GM08714 (cell line): ENCODE data around the gene NR3C2.

Experiments
- H3K4me3 ChIP-seq: fragments of 200-500 bp; sonication (Bioruptor generic); 2 replicates; pipeline ENCODE4 v1.5.1; 2014; ENCODE audit warnings: mild to moderate bottlenecking, low read length, inconsistent platforms
- ZNF274 ChIP-seq: IDR thresholded peaks from 2 replicates; pipeline ENCODE4 v1.6.1; 2012; ENCODE audit warnings: mild to moderate bottlenecking, low read depth, low read length

Gene NR3C2

DNA sequence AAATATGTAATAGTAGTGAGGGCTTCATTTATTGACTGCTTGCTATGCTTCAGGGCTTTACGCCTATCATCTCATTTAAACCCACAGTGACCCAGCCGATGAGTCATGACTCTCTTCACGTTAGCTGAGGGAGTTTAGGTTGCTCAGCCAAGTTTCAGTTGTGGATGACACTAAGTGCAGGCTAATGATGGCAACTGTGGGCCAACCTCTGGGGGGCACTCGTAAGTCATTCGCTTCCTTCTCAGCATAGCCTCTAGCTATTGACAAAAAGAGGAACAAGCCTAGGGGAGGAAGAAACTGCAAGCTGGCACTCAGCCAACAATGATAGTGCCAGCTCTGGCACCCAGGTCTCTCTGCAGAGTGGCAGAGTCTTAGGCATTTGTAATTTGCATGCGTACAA lies 385.3 kb downstream of the NR3C2 start:
- H3K4me3 ChIP-seq, result no peak overlapping the region; the same call in 1 of the 2 replicates
- TF ChIP-seq ZNF274, result no peak

DNA sequence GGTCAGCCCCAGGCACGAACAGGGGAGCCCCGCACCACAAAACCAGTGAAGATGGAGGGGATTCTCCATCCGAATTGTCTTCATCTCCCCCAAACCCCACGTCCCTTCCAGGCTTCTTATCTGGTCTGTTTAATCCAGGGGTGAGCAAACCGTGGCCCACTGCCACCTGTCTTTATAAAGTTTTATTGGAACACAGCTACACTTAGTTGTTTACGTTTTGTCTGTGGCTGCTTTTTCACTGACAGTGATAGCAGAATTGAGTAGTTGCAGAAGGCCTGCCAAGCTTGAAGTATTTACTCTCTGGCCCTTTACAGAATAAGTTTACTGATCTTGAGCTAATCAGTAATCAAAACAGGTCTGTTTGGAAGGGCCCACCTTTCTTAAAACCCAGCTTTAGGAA lies 386.4 kb downstream of the NR3C2 start:
- no peak for TF ChIP-seq ZNF274

DNA sequence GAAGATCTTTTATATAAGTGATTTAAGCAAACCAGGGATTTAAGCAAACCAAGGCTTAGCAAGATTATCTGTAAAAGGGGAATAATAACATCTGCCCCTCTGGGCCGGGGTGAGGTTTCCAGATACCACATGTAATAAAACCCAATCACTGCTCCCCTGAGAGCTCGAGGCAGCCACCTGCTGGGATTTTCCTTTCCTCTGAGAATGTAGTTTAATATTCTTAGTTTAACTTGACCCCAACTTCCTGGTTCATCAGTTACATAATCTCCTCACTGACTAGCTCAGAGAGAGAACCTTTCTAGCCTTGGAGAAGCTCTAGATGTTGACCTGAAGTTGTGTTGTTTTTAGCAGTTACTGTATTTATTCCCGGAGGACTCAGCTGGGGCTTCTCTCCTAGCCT lies 387.9 kb downstream of the NR3C2 start:
- no peak for TF ChIP-seq ZNF274
- no peak overlapping the region; the same call in 1 of the 2 replicates for H3K4me3 ChIP-seq

More for the DNA sequence above, 386.4 kb downstream of the NR3C2 start:
- no peak overlapping the region; the same call in 1 of the 2 replicates for H3K4me3 ChIP-seq

DNA sequence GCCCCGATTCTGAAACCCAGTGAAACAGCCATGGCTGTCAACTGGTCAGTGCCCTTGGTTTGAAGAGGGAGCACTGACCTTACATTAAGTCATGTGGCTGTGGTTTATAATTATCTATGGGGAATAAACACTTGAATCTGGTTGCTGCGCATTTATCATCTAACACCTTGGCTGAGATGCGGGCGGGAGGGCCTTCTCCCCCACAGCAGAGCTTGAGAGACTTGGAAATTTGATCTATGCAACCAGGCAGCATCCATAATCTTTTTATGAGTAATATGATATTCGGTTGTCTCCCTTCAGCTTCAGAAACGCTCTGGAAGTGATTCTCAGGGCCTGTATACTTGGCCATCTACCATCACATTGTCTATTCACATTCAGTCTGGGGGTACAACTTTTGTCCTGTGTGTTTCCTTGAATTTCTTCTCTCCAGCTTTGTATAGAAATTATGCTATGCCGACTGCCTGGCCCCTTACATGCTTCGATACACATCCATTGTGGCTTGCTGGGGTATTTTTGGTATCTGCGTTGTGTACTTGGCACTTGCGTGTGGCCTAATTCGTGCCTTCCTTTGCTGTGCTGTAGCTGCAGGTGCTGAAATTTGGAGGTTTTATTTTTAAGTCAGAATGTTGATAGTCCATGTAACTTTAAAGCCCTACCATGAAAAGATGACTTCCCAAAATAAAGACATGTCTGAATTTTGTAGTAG lies 388.8 kb downstream of the NR3C2 start:
- no peak for TF ChIP-seq ZNF274
- H3K4me3 ChIP-seq, result no peak overlapping the region

DNA sequence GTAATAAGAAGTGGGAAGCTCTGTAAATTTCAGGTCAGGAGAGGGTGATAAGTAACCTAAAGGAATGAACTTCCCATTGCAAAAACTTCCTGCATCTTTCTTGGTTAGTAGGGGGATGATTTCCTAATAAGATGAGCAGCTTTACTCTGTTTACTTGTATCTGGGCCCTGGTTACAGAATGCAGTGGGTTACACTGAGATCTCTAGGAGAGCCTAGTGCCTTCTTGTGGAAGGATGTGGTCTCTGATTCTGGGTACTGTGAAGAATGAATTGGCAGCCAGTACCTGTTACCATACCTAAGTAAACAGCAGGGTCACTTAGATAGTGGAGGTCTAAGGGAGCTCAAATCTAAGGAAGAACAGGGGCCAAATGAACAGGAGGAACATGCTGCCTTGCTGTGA lies 389.8 kb downstream of the NR3C2 start:
- H3K4me3 ChIP-seq, result no peak overlapping the region
- TF ChIP-seq ZNF274, result no peak

DNA sequence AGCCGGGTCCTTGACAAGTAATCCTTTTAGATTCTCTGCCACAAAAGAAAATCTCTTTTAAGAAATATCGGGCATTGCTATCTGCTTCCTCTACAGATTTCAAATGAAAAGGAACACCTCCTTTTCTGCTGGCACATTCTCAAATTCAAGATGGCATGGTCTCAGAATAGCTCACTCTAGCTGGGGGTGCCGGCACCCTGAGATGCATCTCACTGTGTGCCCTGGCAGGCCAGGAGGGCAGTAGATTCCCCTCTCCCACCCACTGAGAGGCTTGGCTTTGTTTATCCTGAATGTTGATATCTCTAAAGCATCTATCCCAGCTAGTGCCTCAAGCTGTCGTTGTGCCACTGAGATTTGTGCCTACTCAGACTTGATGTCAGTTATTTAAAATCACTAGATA lies 390.8 kb downstream of the NR3C2 start:
- no peak overlapping the region for H3K4me3 ChIP-seq
- no peak for TF ChIP-seq ZNF274

DNA sequence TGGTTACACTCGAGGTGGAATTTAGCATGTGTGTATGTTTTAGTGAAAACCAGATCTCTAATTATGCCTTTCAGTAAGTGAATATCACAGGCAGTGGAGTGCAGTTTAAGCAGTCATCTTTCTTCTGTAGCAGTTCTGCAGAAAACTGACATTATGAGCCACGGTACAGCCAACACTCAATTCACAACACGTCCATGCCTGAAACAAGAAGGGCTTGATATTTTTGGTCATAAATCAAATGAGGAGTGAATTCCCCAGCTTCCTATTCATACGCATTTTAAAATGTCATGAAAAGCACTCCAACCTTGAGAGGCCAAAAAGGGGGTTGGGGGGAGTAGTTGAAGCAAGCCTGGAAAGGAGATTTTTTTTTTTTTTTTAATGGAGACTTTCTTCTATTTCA lies 393.6 kb downstream of the NR3C2 start:
- no peak for TF ChIP-seq ZNF274
- no peak overlapping the region for H3K4me3 ChIP-seq

DNA sequence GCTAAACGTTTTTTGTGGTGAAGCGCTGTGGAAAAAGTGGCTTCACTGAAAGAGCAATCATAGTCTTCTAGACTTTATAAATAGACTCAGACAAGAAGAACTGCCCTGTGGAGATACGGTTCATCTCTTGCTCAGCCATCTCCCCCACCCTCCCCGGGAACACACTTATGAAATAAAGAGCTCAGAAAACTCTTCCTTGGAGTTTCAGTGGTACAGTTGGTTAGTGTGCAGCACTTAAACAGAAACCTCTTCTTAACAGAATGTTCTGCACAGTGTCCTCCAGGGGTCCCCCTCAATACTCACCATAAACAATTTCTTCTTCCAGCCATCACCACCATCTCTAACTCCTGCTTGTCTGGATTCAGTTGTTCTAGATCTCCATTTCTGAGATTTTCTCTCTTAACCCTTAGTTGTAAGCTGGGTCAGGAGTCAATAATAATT lies 397.3 kb downstream of the NR3C2 start:
- no peak for TF ChIP-seq ZNF274
- no peak overlapping the region for H3K4me3 ChIP-seq

DNA sequence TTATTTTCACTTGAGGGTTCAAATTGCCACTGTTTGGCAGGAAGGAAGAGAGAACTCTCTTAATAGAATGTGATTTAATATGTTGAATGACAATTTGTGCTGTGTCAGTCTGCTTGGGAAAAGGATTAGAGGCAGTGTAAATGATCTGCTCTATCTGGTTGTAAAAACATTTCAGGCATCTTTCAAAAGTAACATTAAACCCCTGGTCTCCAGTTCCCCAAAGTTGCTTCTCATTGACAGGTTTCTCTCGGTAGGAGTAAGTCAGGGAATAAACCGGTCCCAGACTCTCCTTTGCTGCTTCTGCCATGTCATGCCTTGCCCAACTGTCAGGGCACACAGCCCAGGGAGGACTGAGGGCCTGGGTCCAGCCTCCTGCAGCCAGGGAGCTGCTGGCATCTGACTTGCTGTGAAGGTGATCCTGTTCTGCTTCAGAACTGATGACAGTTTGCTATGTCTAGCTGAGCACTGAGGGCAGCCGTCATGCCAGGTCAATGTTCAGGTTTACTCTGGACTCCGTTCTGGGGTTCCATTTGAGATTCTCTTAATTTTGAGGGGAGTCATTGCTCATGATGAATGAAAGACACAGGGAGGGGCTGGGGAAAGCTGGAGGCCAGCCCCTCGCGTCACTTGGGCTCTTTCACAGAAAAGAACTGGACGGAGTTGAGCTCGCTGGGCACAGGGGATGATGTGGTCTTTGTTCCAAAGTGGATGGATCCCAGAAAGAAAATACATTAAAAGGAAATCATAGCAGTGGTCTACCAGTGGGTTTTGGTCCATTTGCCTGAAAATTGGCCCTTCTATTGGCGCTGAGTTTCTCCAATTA lies 397.9 kb downstream of the NR3C2 start:
- no peak overlapping the region; the same call in 1 of the 2 replicates for H3K4me3 ChIP-seq
- no peak for TF ChIP-seq ZNF274

DNA sequence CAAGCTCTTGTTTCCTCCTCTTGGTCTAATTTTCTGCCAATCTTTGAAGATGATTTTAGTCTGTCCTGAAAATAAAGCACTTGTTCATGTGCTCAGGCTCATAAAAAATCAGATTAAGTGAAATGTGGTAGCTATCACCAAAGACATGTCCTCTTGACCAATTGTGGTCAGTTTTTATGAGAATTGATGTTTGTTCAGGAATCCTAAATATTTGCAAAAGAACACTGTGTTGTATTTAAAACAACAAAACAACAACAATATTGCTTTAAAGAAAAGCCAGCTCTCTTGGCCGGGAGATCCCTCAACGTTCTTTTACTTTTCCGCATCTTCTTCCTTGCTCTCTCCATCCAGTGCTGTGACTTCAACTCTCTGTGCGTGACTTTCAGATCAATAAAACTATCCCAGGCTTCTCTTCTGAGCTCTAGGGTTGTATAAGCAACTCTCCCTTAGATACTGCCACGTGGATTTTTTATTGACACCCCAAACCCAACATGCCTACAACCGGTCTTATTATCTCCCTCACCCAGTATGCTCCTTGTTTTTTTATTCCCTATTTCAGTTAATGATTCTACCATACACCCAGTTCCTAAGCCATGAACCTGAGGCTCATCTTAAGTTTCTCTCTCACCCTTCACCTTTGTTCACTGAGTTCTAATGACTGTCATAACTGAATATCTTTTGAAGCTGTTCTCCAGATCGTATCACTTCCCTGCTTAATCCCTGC lies 400.4 kb downstream of the NR3C2 start:
- TF ChIP-seq ZNF274, result no peak
- no peak overlapping the region for H3K4me3 ChIP-seq

DNA sequence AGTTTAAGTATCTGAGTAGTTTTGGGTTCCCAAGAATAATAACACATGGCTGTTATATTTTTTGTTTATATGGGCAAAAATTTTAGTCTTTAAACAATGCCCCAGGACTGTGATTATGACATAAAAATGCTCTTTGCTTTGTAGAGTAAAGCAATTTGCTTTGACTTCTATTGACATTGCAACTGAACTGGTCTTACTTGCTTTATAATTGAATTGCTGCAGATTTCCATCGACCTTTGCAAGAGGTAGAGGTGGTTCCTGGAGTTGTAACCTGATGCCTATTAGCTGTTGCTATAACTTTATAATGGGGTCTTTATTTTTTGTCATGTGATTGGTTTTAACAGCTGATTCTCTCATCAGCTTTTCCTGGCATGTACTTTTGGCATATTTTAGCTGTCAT lies 407.4 kb downstream of the NR3C2 start:
- H3K4me3 ChIP-seq, result no peak overlapping the region
- TF ChIP-seq ZNF274, result no peak

DNA sequence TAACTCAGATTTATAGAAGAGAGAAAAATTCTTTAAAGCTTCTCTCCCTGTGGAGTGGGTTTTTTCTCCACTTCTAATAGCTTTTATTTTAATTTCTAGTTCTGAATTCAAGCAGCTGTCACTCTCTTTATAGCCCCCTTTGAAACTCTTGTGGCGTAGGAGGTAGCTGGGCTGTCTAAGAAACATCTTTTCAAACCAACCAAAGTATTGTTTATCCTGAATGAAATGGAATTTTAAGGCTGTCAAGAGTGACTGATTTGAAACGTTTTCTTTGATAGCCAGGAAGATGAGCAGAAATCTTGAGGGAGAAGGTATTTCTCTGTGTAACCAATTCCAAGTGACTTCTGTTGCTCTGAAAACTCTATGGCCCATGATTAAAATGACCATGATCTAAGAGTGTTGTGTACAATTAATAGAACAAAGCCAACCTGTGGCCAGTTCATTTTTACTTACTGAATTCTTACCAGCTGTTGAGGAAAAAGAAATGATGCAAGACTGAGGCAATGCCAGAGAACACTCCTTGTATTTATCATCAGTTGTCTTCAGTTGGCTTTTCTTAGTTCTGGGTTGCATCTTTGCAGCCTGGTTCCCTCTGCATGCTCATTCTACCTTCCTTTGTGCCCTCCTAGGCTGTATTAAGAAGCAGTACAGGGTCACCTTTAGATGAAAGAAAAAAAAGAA lies 411.9 kb downstream of the NR3C2 start:
- TF ChIP-seq ZNF274, result no peak

DNA sequence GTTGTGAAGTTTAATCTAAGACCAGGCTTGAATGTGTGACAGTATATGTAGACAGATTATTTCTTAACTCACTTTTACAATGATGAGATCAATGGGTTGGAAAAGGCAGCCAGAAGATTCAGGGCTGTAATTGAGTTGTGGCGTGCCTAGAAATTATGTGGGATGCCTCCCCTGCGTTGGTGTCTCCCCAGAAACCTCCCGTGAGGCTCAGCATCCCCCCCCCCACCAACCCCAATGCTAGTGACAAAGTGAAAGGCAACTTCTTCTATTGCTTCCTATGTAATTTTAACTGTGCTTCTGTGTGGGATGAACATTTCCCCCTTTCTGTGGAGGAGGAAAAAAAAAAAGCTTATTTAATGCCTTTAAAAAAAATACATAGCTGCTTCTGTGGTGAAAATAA lies 412.4 kb downstream of the NR3C2 start:
- no peak overlapping the region for H3K4me3 ChIP-seq
- no peak for TF ChIP-seq ZNF274

More for the DNA sequence above, 411.9 kb downstream of the NR3C2 start:
- no peak overlapping the region for H3K4me3 ChIP-seq
